ENCODE data around the gene TPM3.

Gene TPM3

GRCh38 chr1:154186852-154187501, 4.9 kb downstream of the TPM3 start:
- H3K4me3 ChIP-seq (replicated peaks; ENCODE audit: low read depth, low read length), result no peak overlapping the region
- TF ChIP-seq CTCF (IDR thresholded peaks at IDR 0.05; ENCODE audit: insufficient read depth, low read length, poor library complexity, severe bottlenecking), result no peak

GRCh38 chr1:154186177-154186576, 5.7 kb downstream of the TPM3 start:
- Histone ChIP-seq H3K4me3 (replicated peaks; ENCODE audit: low read depth, low read length) (no peak overlapping the region), H3K27me3 (replicated peaks; ENCODE audit: control insufficient read depth, insufficient read depth, low read length) (no peaks in the 10 kb centered on the region), H3K36me3 (ENCODE audit: control insufficient read depth, insufficient read depth, low read length) (no peaks in the 10 kb centered on the region)
- peak; percentile 67 for TF ChIP-seq CTCF (IDR thresholded peaks at IDR 0.05; ENCODE audit: insufficient read depth, low read length, poor library complexity, severe bottlenecking)
- DNase-seq (ENCODE audit: extremely low read depth, insufficient read length), result no peak

More at GRCh38 chr1:154186852-154187501, 4.9 kb downstream of the TPM3 start:
- no peaks in the 10 kb centered on the region for H3K36me3 ChIP-seq (ENCODE audit: control insufficient read depth, insufficient read depth, low read length)
- H3K27me3 ChIP-seq (replicated peaks; ENCODE audit: control insufficient read depth, insufficient read depth, low read length), result no peaks in the 10 kb centered on the region; the same call in 1 of the 2 replicates
- no peak for DNase-seq (ENCODE audit: extremely low read depth, insufficient read length)

- H3K4me3 ChIP-seq (replicated peaks; ENCODE audit: low read depth, low read length), result peak overlapping the region; percentile 100
- TF ChIP-seq CTCF (IDR thresholded peaks at IDR 0.05; ENCODE audit: insufficient read depth, low read length, poor library complexity, severe bottlenecking), result no peak
Observed at GRCh38 chr1:154183046-154183915, 8.6 kb downstream of the TPM3 start.

GRCh38 chr1:154182344-154183045, 9.4 kb downstream of the TPM3 start:
- Histone ChIP-seq H3K36me3 (ENCODE audit: control insufficient read depth, insufficient read depth, low read length) (peaks cover 4% of the 10 kb centered on the region; the same call in 1 of the 2 replicates), H3K4me3 (replicated peaks; ENCODE audit: low read depth, low read length) (peak overlapping the region; percentile 100), H3K27me3 (replicated peaks; ENCODE audit: control insufficient read depth, insufficient read depth, low read length) (no peaks in the 10 kb centered on the region)
- TF ChIP-seq CTCF (IDR thresholded peaks at IDR 0.05; ENCODE audit: insufficient read depth, low read length, poor library complexity, severe bottlenecking), result no peak
- peak; percentile 81 for DNase-seq (ENCODE audit: extremely low read depth, insufficient read length)

More at GRCh38 chr1:154183046-154183915, 8.6 kb downstream of the TPM3 start:
- DNase-seq (ENCODE audit: extremely low read depth, insufficient read length), result peak; percentile 93
- H3K36me3 ChIP-seq (ENCODE audit: control insufficient read depth, insufficient read depth, low read length), result peaks cover 2% of the 10 kb centered on the region; the same call in 1 of the 2 replicates
- H3K27me3 ChIP-seq (replicated peaks; ENCODE audit: control insufficient read depth, insufficient read depth, low read length), result no peaks in the 10 kb centered on the region

GRCh38 chr1:154181944-154182343, 10.0 kb downstream of the TPM3 start:
- Histone ChIP-seq H3K36me3 (ENCODE audit: control insufficient read depth, insufficient read depth, low read length) (peaks cover 5% of the 10 kb centered on the region; the same call in 1 of the 2 replicates), H3K27me3 (replicated peaks; ENCODE audit: control insufficient read depth, insufficient read depth, low read length) (no peaks in the 10 kb centered on the region), H3K4me3 (replicated peaks; ENCODE audit: low read depth, low read length) (peak overlapping the region; percentile 100)
- TF ChIP-seq CTCF (IDR thresholded peaks at IDR 0.05; ENCODE audit: insufficient read depth, low read length, poor library complexity, severe bottlenecking), result no peak
- no peak for DNase-seq (ENCODE audit: extremely low read depth, insufficient read length)

All from GM06990 (cell line).